HepG2 (cell line): Measurements from ENCODE around the gene UTP3. TPM values are rescaled to one million over a fixed set of nuclear protein-coding genes. Genes with fewer than 3 reads are reported as not detected.
A peak's percentile ranks its signal among the peaks of the same experiment; 100 is the strongest.

Experiments used
- DDIT3 ChIP-seq: sonication (generic); formaldehyde crosslinking; IDR thresholded peaks from 2 replicates; pipeline ENCODE4 v1.4.0; 2020; ENCODE audit warnings: mild to moderate bottlenecking, missing genetic modification reagents
- EED ChIP-seq: sonication (generic); formaldehyde crosslinking; IDR thresholded peaks from 2 replicates; pipeline ENCODE4 v1.5.0; 2020; ENCODE audit warnings: mild to moderate bottlenecking, missing genetic modification reagents
- GMEB2 ChIP-seq: IDR thresholded peaks from 2 replicates; pipeline ENCODE4 v1.6.1; 2016; ENCODE audit warnings: missing biosample characterization, missing genetic modification reagents, low read depth
- POLR2G ChIP-seq: fragments of 200-400 bp; formaldehyde crosslinking; IDR thresholded peaks from 2 replicates; pipeline ENCODE4 v1.6.1; 2018; ENCODE audit warnings: mild to moderate bottlenecking, low read depth, low read length, moderate library complexity
- REST ChIP-seq, 2 experiments: IDR thresholded peaks; 2 replicates each; pipeline ENCODE4 v1.6.1; 2011 to 2012; ENCODE audit warnings: low read length in 2 of 2, borderline replicate concordance in 1 of 2, low read depth in 1 of 2, mild to moderate bottlenecking in 1 of 2, moderate library complexity in 1 of 2
- SMAD1 ChIP-seq: sonication (generic); formaldehyde crosslinking; IDR thresholded peaks from 2 replicates; pipeline ENCODE4 v1.4.0; 2020; ENCODE audit warnings: missing genetic modification reagents, low read depth, mild to moderate bottlenecking, borderline replicate concordance
- SUZ12 ChIP-seq: fragments of 150-350 bp; IDR thresholded peaks from 2 replicates; pipeline ENCODE4 v1.6.1; 2014; ENCODE audit warnings: low read depth, low read length
- TRAFD1 ChIP-seq: sonication (generic); formaldehyde crosslinking; IDR thresholded peaks from 2 replicates; pipeline ENCODE4 v1.5.1; 2020; ENCODE audit warnings: missing genetic modification reagents, mild to moderate bottlenecking, borderline replicate concordance
- ZBTB49 ChIP-seq: sonication (generic); formaldehyde crosslinking; IDR thresholded peaks from 2 replicates; pipeline ENCODE4 v1.4.0; 2020; ENCODE audit warnings: missing genetic modification reagents, borderline replicate concordance
- ZBTB8A ChIP-seq: sonication (generic); formaldehyde crosslinking; IDR thresholded peaks from 2 replicates; pipeline ENCODE4 v1.4.0; 2020; ENCODE audit warnings: mild to moderate bottlenecking, low read depth, missing genetic modification reagents, borderline replicate concordance
- ZFYVE20 ChIP-seq: sonication (generic); formaldehyde crosslinking; IDR thresholded peaks from 2 replicates; pipeline ENCODE4 v1.8.0; 2023; ENCODE audit warnings: low read depth, mild to moderate bottlenecking, moderate library complexity, missing genetic modification reagents, borderline replicate concordance
- ZNF605 ChIP-seq: sonication (generic); formaldehyde crosslinking; IDR thresholded peaks from 2 replicates; pipeline ENCODE4 v1.8.0; 2022; ENCODE audit warnings: mild to moderate bottlenecking, missing genetic modification reagents
- ZNF775 ChIP-seq: sonication (generic); formaldehyde crosslinking; IDR thresholded peaks from 2 replicates; pipeline ENCODE4 v1.4.0; 2020; ENCODE audit warnings: missing genetic modification reagents, mild to moderate bottlenecking, moderate library complexity, borderline replicate concordance
- ZNF788 ChIP-seq: sonication (generic); formaldehyde crosslinking; IDR thresholded peaks from 2 replicates; pipeline ENCODE4 v1.5.0; 2020; ENCODE audit warnings: mild to moderate bottlenecking, missing genetic modification reagents, borderline replicate concordance
- ZSCAN31 ChIP-seq: sonication (generic); formaldehyde crosslinking; IDR thresholded peaks from 2 replicates; pipeline ENCODE4 v1.5.0; 2020; ENCODE audit warnings: low read depth, mild to moderate bottlenecking, missing genetic modification reagents
- polyA plus RNA-seq, 8 experiments: library from polyadenylated mRNA; depleted of rRNA in 3 of 8; stranded (reverse) in 7 of 8; unstranded in 1 of 8; fragments of >200 nt; fragmentation: Illumina TruSeq in 4 of 8; extraction: Trizol in 4 of 8; gene quantifications; 2 replicates each; pipeline versions ENCODE4 v1.2.1 to v1.2.3, GENCODE V29; 2011 to 2016; ENCODE audit warnings: low read depth in 4 of 8, missing spikeins in 1 of 8, mixed read lengths in 1 of 8; ENCODE audit not compliant: insufficient read depth in 1 of 8
- total RNA-seq, 5 experiments: library from RNA; depleted of rRNA; stranded (reverse); fragments of >200 nt; fragmentation: Illumina TruSeq; extraction: Trizol; gene quantifications; 2 replicates each; pipeline ENCODE4 v1.2.3, GENCODE V29; 2016; ENCODE audit warnings: low read depth in 1 of 5

Gene UTP3
- total and polyA plus RNA-seq, 2 of the 13 experiments (the other 11 are each of a cell fraction or from before 2014, with no cell fraction given) = 6.9 to 19.5 TPM

GRCh38 chr4:70704215-70704930 is 16.0 kb downstream of the UTP3 start (continued):
- TF ChIP-seq DDIT3 (CRISPR knock-in tag) (no peak), SUZ12 (no peak), TRAFD1 (no peak), ZBTB8A (CRISPR knock-in tag) (peak; percentile 74; the same call in 1 of the 2 replicates), EED (peak; percentile 49; the same call in 1 of the 2 replicates), ZNF605 (CRISPR knock-in tag) (no peak), POLR2G (peak; percentile 54; the same call in 1 of the 2 replicates), SMAD1 (CRISPR knock-in tag) (no peak), ZNF775 (CRISPR knock-in tag) (no peak), ZNF788 (CRISPR knock-in tag) (0 out of 2 replicates have a peak, but pooled peaks have one; percentile 54), ZFYVE20 (CRISPR knock-in tag) (no peak), REST (IDR thresholded peaks at IDR 0.05; ENCODE audit: borderline replicate concordance in 1 of 2, low read depth in 1 of 2, low read length in 2 of 2) (peak in 1 of 2 experiments; percentile 34; a peak in 1 of 4 replicates), GMEB2 (CRISPR knock-in tag) (no peak), ZBTB49 (CRISPR knock-in tag) (no peak), ZSCAN31 (CRISPR knock-in tag) (peak; percentile 69)
